Stimulated activated CD8-positive, alpha-beta memory T cell treated with anti-CD3 and anti-CD28 coated beads, Interleukin-12 subunit alpha, Interleukin-12 subunit beta, amount 100 ng/mL, for 1 hour (primary cell): ENCODE measurements around the gene CC2D2A.
"Not testable (repeated sequence)": the region's sequence is repeated elsewhere in the genome, so short reads cannot be mapped to it uniquely, and the experiment has no call there.

Experiments
- DNase-seq: peaks from one replicate; pipeline ENCODE4 v3.0.0-alpha.2; 2020; ENCODE audit warnings: low read depth

Gene CC2D2A

GRCh38 chr4:15557786-15558550 lies 88.3 kb downstream of the CC2D2A start:
- no peak for DNase-seq

- DNase-seq: no peak
Observed at GRCh38 chr4:15558561-15558960, 88.9 kb downstream of the CC2D2A start.

GRCh38 chr4:15562114-15562513 lies 92.4 kb downstream of the CC2D2A start:
- DNase-seq: no peak

GRCh38 chr4:15562623-15563022 lies 92.9 kb downstream of the CC2D2A start:
- no peak for DNase-seq

- no peak for DNase-seq
Observed at GRCh38 chr4:15563871-15564270, 94.2 kb downstream of the CC2D2A start.

- DNase-seq: no peak
Observed at GRCh38 chr4:15568821-15569220, 99.1 kb downstream of the CC2D2A start.

- no peak for DNase-seq
Observed at GRCh38 chr4:15569746-15570145, 100.1 kb downstream of the CC2D2A start.

- no peak for DNase-seq
Observed at GRCh38 chr4:15575966-15576365, 106.3 kb downstream of the CC2D2A start.

GRCh38 chr4:15577508-15577907 lies 107.8 kb downstream of the CC2D2A start:
- DNase-seq: no peak

- no peak for DNase-seq
Observed at GRCh38 chr4:15584785-15585184, 115.1 kb downstream of the CC2D2A start.

- no peak for DNase-seq
Observed at GRCh38 chr4:15585331-15585730, 115.6 kb downstream of the CC2D2A start.

- no peak for DNase-seq
Observed at GRCh38 chr4:15586066-15586465, 116.4 kb downstream of the CC2D2A start.

- no peak for DNase-seq
Observed at GRCh38 chr4:15587649-15588048, 118.0 kb downstream of the CC2D2A start.

- no peak for DNase-seq
Observed at GRCh38 chr4:15592799-15593198, 123.1 kb downstream of the CC2D2A start.

GRCh38 chr4:15598644-15599043 lies 129.0 kb downstream of the CC2D2A start:
- DNase-seq: no peak

GRCh38 chr4:15600176-15600575 lies 130.5 kb downstream of the CC2D2A start:
- no peak for DNase-seq

GRCh38 chr4:15601862-15602261 lies 132.2 kb downstream of the CC2D2A start:
- no peak for DNase-seq

GRCh38 chr4:15605537-15605936 lies 135.9 kb downstream of the CC2D2A start:
- no peak for DNase-seq

- DNase-seq: no peak
Observed at GRCh38 chr4:15610855-15611254, 141.2 kb downstream of the CC2D2A start.

GRCh38 chr4:15612136-15612535 lies 142.5 kb downstream of the CC2D2A start:
- DNase-seq: no peak

GRCh38 chr4:15614891-15615290 lies 145.2 kb downstream of the CC2D2A start:
- DNase-seq: not testable (repeated sequence)

- DNase-seq: not testable (repeated sequence)
Observed at GRCh38 chr4:15617407-15617806, 147.7 kb downstream of the CC2D2A start.

- no peak for DNase-seq
Observed at GRCh38 chr4:15636818-15637217, 167.1 kb downstream of the CC2D2A start.

GRCh38 chr4:15638418-15638817 lies 168.7 kb downstream of the CC2D2A start:
- no peak for DNase-seq
